ENCODE results near the gene CCZ1B. TPM values are rescaled to one million over a fixed set of nuclear protein-coding genes. Genes with fewer than 3 reads are reported as not detected.
"Not testable (repeated sequence)": the region's sequence is repeated elsewhere in the genome, so short reads cannot be mapped to it uniquely, and the experiment has no call there.

Gene CCZ1B
- polyA plus RNA-seq, 1 donor from 2014 or later = 73.1 TPM

- H3K27ac ChIP-seq (ENCODE audit: low read length); H3K9me3 ChIP-seq (ENCODE audit: low read length); H3K36me3 ChIP-seq (ENCODE audit: insufficient read depth, low read length); H3K9ac ChIP-seq (ENCODE audit: low read length); H3K4me2 ChIP-seq (ENCODE audit: low read length); H3F3A ChIP-seq (ENCODE audit: insufficient read depth, low read length, poor library complexity, severe bottlenecking); H3K27me3 ChIP-seq (ENCODE audit: insufficient read depth, low read depth, low read length); H3K9me2 ChIP-seq (ENCODE audit: insufficient read depth, low read length); H4K20me1 ChIP-seq (ENCODE audit: insufficient read depth); H3K79me2 ChIP-seq (replicated peaks; ENCODE audit: insufficient read depth, low read length); H3K4me3 ChIP-seq (ENCODE audit: low read length); H2AFZ ChIP-seq (ENCODE audit: low read depth, low read length): not testable (repeated sequence)
These were observed 18.6 kb downstream of the CCZ1B start for GRCh38 chr7:6807393-6807918.

- H3F3A ChIP-seq (ENCODE audit: insufficient read depth, low read length, poor library complexity, severe bottlenecking); H3K4me2 ChIP-seq (ENCODE audit: low read length); H3K27ac ChIP-seq (ENCODE audit: low read length); H3K9ac ChIP-seq (ENCODE audit: low read length); H2AFZ ChIP-seq (ENCODE audit: low read depth, low read length); H3K36me3 ChIP-seq (ENCODE audit: insufficient read depth, low read length); H3K9me3 ChIP-seq (ENCODE audit: low read length); H3K27me3 ChIP-seq (ENCODE audit: insufficient read depth, low read depth, low read length); H3K79me2 ChIP-seq (replicated peaks; ENCODE audit: insufficient read depth, low read length); H3K9me2 ChIP-seq (ENCODE audit: insufficient read depth, low read length); H4K20me1 ChIP-seq (ENCODE audit: insufficient read depth); H3K4me3 ChIP-seq (ENCODE audit: low read length): not testable (repeated sequence)
These were observed 25.7 kb downstream of the CCZ1B start for GRCh38 chr7:6800331-6800730.

DNA sequence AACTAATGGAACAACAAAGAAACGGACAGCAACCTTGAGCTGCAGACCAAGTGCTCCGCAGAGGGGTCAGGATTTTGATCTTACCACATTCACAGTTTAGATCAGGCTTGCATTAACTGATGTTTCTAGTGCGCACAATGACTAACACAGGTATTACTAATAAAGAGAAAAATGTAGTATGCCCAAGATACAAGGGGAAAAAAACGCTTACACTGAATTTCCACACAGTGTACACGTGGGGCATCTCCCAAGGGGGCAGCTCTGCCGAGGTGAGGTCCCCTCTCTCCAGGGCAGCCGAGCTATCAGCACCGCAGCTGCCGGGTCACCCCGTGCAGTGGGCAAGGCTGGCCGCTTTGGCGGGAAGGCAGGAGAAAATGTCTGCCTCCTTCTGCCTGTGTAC, 26.2 kb downstream of the CCZ1B start:
- not testable (repeated sequence) for H3F3A ChIP-seq (ENCODE audit: insufficient read depth, low read length, poor library complexity, severe bottlenecking); H3K4me3 ChIP-seq (ENCODE audit: low read length); H2AFZ ChIP-seq (ENCODE audit: low read depth, low read length)

GRCh38 chr7:6798047-6798446, 28.0 kb downstream of the CCZ1B start:
- H2AFZ ChIP-seq (ENCODE audit: low read depth, low read length); H3K9me2 ChIP-seq (ENCODE audit: insufficient read depth, low read length); H3K36me3 ChIP-seq (ENCODE audit: insufficient read depth, low read length); H4K20me1 ChIP-seq (ENCODE audit: insufficient read depth); H3K9ac ChIP-seq (ENCODE audit: low read length); H3K4me2 ChIP-seq (ENCODE audit: low read length); H3K27ac ChIP-seq (ENCODE audit: low read length); H3K79me2 ChIP-seq (replicated peaks; ENCODE audit: insufficient read depth, low read length); H3K4me3 ChIP-seq (ENCODE audit: low read length); H3F3A ChIP-seq (ENCODE audit: insufficient read depth, low read length, poor library complexity, severe bottlenecking); H3K9me3 ChIP-seq (ENCODE audit: low read length); H3K27me3 ChIP-seq (ENCODE audit: insufficient read depth, low read depth, low read length): not testable (repeated sequence)

More for the DNA sequence above, 26.2 kb downstream of the CCZ1B start:
- H3K9me2 ChIP-seq (ENCODE audit: insufficient read depth, low read length); H3K27me3 ChIP-seq (ENCODE audit: insufficient read depth, low read depth, low read length); H3K27ac ChIP-seq (ENCODE audit: low read length); H4K20me1 ChIP-seq (ENCODE audit: insufficient read depth); H3K36me3 ChIP-seq (ENCODE audit: insufficient read depth, low read length); H3K4me2 ChIP-seq (ENCODE audit: low read length); H3K79me2 ChIP-seq (replicated peaks; ENCODE audit: insufficient read depth, low read length); H3K9ac ChIP-seq (ENCODE audit: low read length); H3K9me3 ChIP-seq (ENCODE audit: low read length): not testable (repeated sequence)

DNA sequence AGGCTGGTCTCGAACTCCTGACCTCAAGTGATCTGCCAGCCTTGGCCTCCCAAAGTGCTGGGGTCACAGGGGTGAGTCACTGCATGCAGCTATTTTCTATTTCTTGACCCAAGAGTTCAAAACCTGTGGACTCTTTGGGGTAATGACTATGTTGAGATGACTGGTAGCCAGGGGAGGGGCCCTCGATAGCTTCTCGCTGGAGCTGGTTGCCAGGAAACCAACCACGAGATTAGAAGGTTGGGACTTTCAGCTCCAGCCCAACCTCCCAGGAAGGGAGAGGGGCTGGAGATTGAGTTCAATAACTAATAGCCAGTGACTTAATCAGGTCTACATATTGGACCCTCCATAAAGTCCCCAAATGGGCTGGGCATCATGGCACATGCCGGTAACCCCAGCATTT, 28.9 kb downstream of the CCZ1B start:
- H3K9ac ChIP-seq (ENCODE audit: low read length); H2AFZ ChIP-seq (ENCODE audit: low read depth, low read length); H4K20me1 ChIP-seq (ENCODE audit: insufficient read depth); H3K79me2 ChIP-seq (replicated peaks; ENCODE audit: insufficient read depth, low read length); H3K9me2 ChIP-seq (ENCODE audit: insufficient read depth, low read length); H3F3A ChIP-seq (ENCODE audit: insufficient read depth, low read length, poor library complexity, severe bottlenecking); H3K4me2 ChIP-seq (ENCODE audit: low read length); H3K4me3 ChIP-seq (ENCODE audit: low read length); H3K27ac ChIP-seq (ENCODE audit: low read length); H3K9me3 ChIP-seq (ENCODE audit: low read length); H3K36me3 ChIP-seq (ENCODE audit: insufficient read depth, low read length); H3K27me3 ChIP-seq (ENCODE audit: insufficient read depth, low read depth, low read length): not testable (repeated sequence)

DNA sequence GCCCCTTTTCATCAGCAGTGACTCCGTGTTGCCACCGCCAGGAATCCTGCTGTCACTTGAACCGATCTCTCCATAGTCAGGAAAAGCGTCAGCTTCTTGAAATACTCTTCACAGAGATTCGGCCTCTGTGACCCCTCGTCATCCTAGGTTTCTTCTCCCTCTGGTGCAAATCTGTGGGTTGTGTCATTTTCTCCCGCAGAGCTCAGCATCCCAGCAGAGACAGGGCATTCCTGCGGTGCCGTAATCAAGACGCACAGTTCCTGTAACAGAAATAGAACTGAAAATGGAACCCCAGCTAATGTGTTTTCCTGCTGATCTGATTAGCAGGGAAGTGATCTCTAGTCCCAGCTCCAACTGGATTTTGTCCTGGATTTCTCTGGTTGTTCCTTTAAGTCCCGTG, 31.8 kb downstream of the CCZ1B start:
- H3K36me3 ChIP-seq (ENCODE audit: insufficient read depth, low read length); H3K9me2 ChIP-seq (ENCODE audit: insufficient read depth, low read length); H4K20me1 ChIP-seq (ENCODE audit: insufficient read depth); H3K27me3 ChIP-seq (ENCODE audit: insufficient read depth, low read depth, low read length); H3K4me2 ChIP-seq (ENCODE audit: low read length); H3K4me3 ChIP-seq (ENCODE audit: low read length); H3K79me2 ChIP-seq (replicated peaks; ENCODE audit: insufficient read depth, low read length); H3K9ac ChIP-seq (ENCODE audit: low read length); H2AFZ ChIP-seq (ENCODE audit: low read depth, low read length); H3F3A ChIP-seq (ENCODE audit: insufficient read depth, low read length, poor library complexity, severe bottlenecking); H3K27ac ChIP-seq (ENCODE audit: low read length); H3K9me3 ChIP-seq (ENCODE audit: low read length): not testable (repeated sequence)

DNA sequence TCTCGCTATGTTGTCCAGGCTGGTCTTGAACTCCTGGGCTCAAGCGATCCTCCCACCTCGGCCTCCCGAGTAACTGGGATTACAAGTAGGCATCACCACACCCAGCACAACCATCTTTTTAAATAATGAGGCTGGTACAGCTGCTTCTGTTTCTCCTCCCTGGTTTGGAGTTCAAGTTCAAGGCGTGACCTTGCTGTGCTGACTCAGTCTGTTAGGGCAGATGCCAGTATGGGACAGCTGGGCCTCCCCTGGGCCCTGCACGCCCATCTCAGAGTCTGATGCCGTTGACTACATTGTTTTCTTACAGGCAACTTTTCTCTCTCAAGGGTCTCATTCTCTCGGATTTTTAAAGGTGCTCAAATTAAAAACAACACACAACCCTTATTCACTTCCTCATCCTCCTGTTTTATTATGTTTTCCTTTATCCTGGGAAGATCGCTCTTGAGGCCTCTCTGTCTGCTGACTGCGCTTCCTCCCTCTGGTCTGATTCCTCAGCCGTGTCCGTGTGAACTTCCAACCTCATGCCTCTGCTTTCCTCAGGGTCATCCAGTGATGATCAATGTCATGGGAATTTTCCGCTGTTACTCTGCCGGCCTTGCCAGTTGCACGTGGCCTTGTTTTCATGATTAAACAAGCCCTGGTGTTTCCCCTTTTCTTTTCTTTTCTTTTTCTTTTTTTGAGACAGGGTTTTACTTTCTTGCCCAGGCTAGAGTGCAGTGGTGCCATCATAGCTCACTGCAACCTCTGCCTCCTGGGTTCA, 33.8 kb downstream of the CCZ1B start:
- not testable (repeated sequence) for H3K9me2 ChIP-seq (ENCODE audit: insufficient read depth, low read length); H3K36me3 ChIP-seq (ENCODE audit: insufficient read depth, low read length); H3K4me2 ChIP-seq (ENCODE audit: low read length); H4K20me1 ChIP-seq (ENCODE audit: insufficient read depth); H3F3A ChIP-seq (ENCODE audit: insufficient read depth, low read length, poor library complexity, severe bottlenecking); H3K4me3 ChIP-seq (ENCODE audit: low read length); H3K79me2 ChIP-seq (replicated peaks; ENCODE audit: insufficient read depth, low read length); H2AFZ ChIP-seq (ENCODE audit: low read depth, low read length); H3K9ac ChIP-seq (ENCODE audit: low read length); H3K9me3 ChIP-seq (ENCODE audit: low read length); H3K27me3 ChIP-seq (ENCODE audit: insufficient read depth, low read depth, low read length); H3K27ac ChIP-seq (ENCODE audit: low read length)

DNA sequence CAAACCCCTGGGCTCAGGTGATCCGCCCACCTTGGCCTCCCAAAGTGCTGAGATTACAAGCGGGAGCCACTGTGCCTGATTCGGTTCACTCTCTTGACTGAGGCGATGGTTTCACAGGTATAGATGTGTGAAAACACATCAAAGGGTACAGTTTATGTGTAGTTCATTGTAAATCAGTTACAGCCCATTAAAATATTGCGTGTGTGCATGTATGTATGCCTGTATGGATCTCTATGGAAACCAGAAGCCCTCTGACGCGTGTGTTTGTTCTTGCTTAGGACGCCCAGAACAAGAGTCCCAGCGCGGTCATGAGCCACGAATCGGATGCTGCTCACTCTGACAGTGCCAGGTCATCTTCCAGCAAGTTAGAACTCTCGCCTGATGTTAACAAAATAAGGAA, 36.7 kb downstream of the CCZ1B start:
- H3K4me2 ChIP-seq (ENCODE audit: low read length); H3F3A ChIP-seq (ENCODE audit: insufficient read depth, low read length, poor library complexity, severe bottlenecking); H3K79me2 ChIP-seq (replicated peaks; ENCODE audit: insufficient read depth, low read length); H3K27ac ChIP-seq (ENCODE audit: low read length); H2AFZ ChIP-seq (ENCODE audit: low read depth, low read length); H3K4me3 ChIP-seq (ENCODE audit: low read length); H3K9me3 ChIP-seq (ENCODE audit: low read length); H3K9me2 ChIP-seq (ENCODE audit: insufficient read depth, low read length); H3K9ac ChIP-seq (ENCODE audit: low read length); H3K27me3 ChIP-seq (ENCODE audit: insufficient read depth, low read depth, low read length); H3K36me3 ChIP-seq (ENCODE audit: insufficient read depth, low read length); H4K20me1 ChIP-seq (ENCODE audit: insufficient read depth): not testable (repeated sequence)

All from neural cell (in vitro differentiated cells).